Measurements from ENCODE around the gene B9D2.

DNA sequence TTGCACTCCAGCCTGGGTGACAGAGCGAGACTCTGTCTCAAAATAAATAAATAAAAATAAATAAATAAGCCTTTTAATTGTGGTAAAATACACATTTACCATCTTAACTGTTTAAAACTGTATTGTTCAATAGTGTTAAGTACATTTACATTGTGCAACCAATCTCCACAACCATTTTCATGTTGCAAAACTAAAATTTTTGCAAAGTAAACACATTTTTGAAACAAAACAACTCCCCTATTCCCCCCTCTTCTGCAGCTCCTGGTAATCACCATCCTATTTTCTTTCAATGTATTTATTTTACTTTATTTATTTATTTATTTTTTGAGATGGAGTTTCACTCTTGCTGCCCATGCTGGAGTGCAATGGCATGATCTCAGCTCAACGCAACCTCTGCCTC is 5.8 kb upstream of the B9D2 start:
- TF ChIP-seq, protein P1, sequence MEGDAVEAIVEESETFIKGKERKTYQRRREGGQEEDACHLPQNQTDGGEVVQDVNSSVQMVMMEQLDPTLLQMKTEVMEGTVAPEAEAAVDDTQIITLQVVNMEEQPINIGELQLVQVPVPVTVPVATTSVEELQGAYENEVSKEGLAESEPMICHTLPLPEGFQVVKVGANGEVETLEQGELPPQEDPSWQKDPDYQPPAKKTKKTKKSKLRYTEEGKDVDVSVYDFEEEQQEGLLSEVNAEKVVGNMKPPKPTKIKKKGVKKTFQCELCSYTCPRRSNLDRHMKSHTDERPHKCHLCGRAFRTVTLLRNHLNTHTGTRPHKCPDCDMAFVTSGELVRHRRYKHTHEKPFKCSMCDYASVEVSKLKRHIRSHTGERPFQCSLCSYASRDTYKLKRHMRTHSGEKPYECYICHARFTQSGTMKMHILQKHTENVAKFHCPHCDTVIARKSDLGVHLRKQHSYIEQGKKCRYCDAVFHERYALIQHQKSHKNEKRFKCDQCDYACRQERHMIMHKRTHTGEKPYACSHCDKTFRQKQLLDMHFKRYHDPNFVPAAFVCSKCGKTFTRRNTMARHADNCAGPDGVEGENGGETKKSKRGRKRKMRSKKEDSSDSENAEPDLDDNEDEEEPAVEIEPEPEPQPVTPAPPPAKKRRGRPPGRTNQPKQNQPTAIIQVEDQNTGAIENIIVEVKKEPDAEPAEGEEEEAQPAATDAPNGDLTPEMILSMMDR (conservative IDR thresholded peaks at IDR 0.05; ENCODE audit: low read depth, low read length): no peak
- TF ChIP-seq EZH2 (IDR thresholded peaks at IDR 0.05; ENCODE audit: low read length, unreplicated experiment): no peak
- TF ChIP-seq EZH2phosphoT487 (IDR thresholded peaks at IDR 0.05; ENCODE audit: borderline replicate concordance, low read length): no peak

Measured in PC-3 (cell line).